DMS79 (cell line): Measurements from ENCODE around the gene AMPD2.
"Not testable (repeated sequence)": the region's sequence is repeated elsewhere in the genome, so short reads cannot be mapped to it uniquely, and the experiment has no call there.

Source experiments
- DNase-seq: peaks from one replicate; lab custom pipeline; 2025; lab: John Stamatoyannopoulos, UW

The AMPD2 gene

GRCh38 chr1:109652402-109652801 lies 32.8 kb downstream of the AMPD2 start:
- DNase-seq: no peak

- DNase-seq: no peak
These were observed 33.7 kb downstream of the AMPD2 start for GRCh38 chr1:109653306-109653705.

- DNase-seq: no peak
These were observed 34.9 kb downstream of the AMPD2 start for GRCh38 chr1:109654519-109654918.

- peak; percentile 55 for DNase-seq
These were observed 36.2 kb downstream of the AMPD2 start, which contains the start of gene GSTM4 for GRCh38 chr1:109655615-109656519. TSS of gene GSTM4 (plus strand) at chr1:109656099. CDS start at chr1:109656390, 291 bp downstream.

GRCh38 chr1:109657395-109657794 lies 37.8 kb downstream of the AMPD2 start:
- no peak for DNase-seq

GRCh38 chr1:109657970-109658369 lies 38.3 kb downstream of the AMPD2 start:
- no peak for DNase-seq

- DNase-seq: no peak
These were observed 39.0 kb downstream of the AMPD2 start for GRCh38 chr1:109658533-109659042.

- DNase-seq: no peak
These were observed 39.5 kb downstream of the AMPD2 start for GRCh38 chr1:109659145-109659544.

- peak; percentile 90 for DNase-seq
These were observed 40.5 kb downstream of the AMPD2 start for GRCh38 chr1:109659997-109660690.

GRCh38 chr1:109660691-109661026 lies 41.0 kb downstream of the AMPD2 start:
- not testable (repeated sequence) for DNase-seq

- DNase-seq: no peak
These were observed 41.8 kb downstream of the AMPD2 start for GRCh38 chr1:109661391-109661790.

GRCh38 chr1:109664671-109665070 lies 45.0 kb downstream of the AMPD2 start:
- no peak for DNase-seq

GRCh38 chr1:109667452-109668122 lies 48.0 kb downstream of the AMPD2 start, which contains the start of gene GSTM2:
TSS of gene GSTM2 (plus strand) at chr1:109668057. CDS start at chr1:109668116, 59 bp downstream.
- DNase-seq: no peak

- DNase-seq: no peak
These were observed 48.6 kb downstream of the AMPD2 start for GRCh38 chr1:109668123-109668775.

GRCh38 chr1:109669246-109669948 lies 49.8 kb downstream of the AMPD2 start:
- no peak for DNase-seq

GRCh38 chr1:109669949-109670302 lies 50.3 kb downstream of the AMPD2 start:
- DNase-seq: not testable (repeated sequence)

GRCh38 chr1:109671067-109671466 lies 51.4 kb downstream of the AMPD2 start:
- DNase-seq: no peak

GRCh38 chr1:109673861-109674260 lies 54.2 kb downstream of the AMPD2 start:
- not testable (repeated sequence) for DNase-seq

GRCh38 chr1:109676683-109677381 lies 57.2 kb downstream of the AMPD2 start:
- not testable (repeated sequence) for DNase-seq

- no peak for DNase-seq
These were observed 57.8 kb downstream of the AMPD2 start for GRCh38 chr1:109677459-109677858.
